Right cardiac atrium (tissue), 5 donors: ENCODE data around the gene EPSTI1. TPM values are rescaled to one million over a fixed set of nuclear protein-coding genes. Genes with fewer than 3 reads are reported as not detected.

ENCODE experiments used
- ATAC-seq, 2 donors: fragments of 200-7000 bp; cut with Tn5 transposase; one replicate each; pipeline versions ENCODE4 v1.8.0 to v1.9.1; 2020; ENCODE audit warnings: moderate library complexity in 2 of 2, mild to moderate bottlenecking in 1 of 2
- DNase-seq, 3 donors: peaks; one replicate each; pipeline ENCODE4 v3.0.0-alpha.2; 2020
- H3K27ac ChIP-seq: one replicate; pipeline ENCODE4 v1.5.1; 2013; ENCODE audit warnings: mild to moderate bottlenecking, low read length, control low read depth, moderate library complexity
- H3K27me3 ChIP-seq: one replicate; pipeline ENCODE4 v1.6.1; 2013; ENCODE audit not compliant: control insufficient read depth, insufficient read depth
- H3K4me1 ChIP-seq: one replicate; pipeline ENCODE4 v1.6.1; 2013; ENCODE audit warnings: low read length; ENCODE audit not compliant: control insufficient read depth, insufficient read depth
- H3K4me3 ChIP-seq: one replicate; pipeline ENCODE4 v1.5.1; 2013; ENCODE audit warnings: low read length, control low read depth
- H3K9me3 ChIP-seq: one replicate; pipeline ENCODE4 v1.6.1; 2013; ENCODE audit warnings: low read length; ENCODE audit not compliant: control insufficient read depth
- WGBS: extraction: QIAGEN DNeasy Blood & Tissue Kit; methylation state at CpG from one replicate; pipeline ENCODE4 v1.1.7; 2013; 5-methylcytosine and 5-hydroxymethylcytosine counted together
- intact Hi-C, 4 donors: fragments of 100-400 bp; cut with DNase I; formaldehyde crosslinking; loops; one replicate each; pipeline versions ENCODE4 v1.11.0 to v1.14.0; 2022 to 2023
- polyA plus RNA-seq: library from polyadenylated mRNA; stranded (reverse); fragments of 200-250 nt; gene quantifications from one replicate; pipeline ENCODE4 v1.2.3, GENCODE V29; 2013
- total RNA-seq, 4 donors: library from RNA; stranded (reverse); fragmentation: NEBNext Ultra II Directional; extraction: Animal tissue kit (Norgen Biotek cat#: 25700); gene quantifications; one replicate each; pipeline ENCODE4 v1.2.1, GENCODE V29; 2021
- donor health status: healthy with polysubstance abuse.
- donor health status: DM: no; HTN: yes; CAD: no.
- donor health status: DM: no; HTN: no; CAD: no.
- donor health status: DM: no; HTN: yes; CAD: no; lungs with severe emphysema.
- donor health status: DM: yes; HTN: yes; CAD: no.

EPSTI1 gene
- total and polyA plus RNA-seq, 5 donors: 1.8 to 8.5 (median 4.8) TPM

DNA sequence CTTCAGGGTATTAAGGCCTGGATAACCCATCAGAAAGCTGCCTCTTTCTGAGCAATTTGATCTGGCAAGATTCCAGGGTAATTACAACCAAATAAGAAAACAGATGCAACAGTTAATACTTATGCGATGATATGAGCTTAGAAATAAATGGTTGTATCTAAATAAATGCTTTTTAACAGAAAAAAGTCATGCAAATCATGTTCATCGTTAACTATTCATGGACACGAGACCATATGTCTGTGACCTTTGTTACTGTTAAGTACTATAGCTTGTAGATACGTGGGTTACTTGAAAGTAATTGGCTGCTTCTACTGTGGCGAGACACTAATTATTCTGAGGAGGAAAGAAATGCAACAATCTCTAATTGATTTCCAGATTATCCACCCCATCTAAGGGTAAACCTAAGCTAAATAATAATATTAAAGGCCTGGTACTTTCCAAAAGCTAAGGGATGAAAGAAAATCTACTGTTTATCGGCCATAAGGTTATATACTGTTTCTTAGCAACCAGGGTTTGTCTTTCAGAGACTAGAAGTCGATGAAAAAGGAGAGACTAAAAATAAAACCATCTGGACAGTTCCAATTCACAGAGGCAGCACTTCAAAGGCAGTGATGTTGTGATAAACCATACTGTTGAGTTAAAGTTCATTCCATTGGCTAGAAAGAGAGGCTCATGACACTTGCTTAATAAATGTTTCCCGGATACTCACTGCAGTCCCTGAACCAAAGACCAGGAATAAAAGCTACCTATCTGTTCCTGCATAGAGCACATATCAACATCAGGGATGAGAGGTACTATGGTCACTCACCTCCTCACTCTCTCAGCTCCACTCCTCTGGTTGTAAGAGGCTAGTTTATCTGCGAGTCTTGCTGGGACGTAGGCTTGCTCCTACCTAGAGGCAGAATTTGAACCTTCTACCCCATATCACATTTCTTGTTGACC lies 1.5 kb downstream of the EPSTI1 start:
- DNase-seq: no peak
- Histone ChIP-seq H3K4me3 (peak overlapping the region; percentile 69), H3K9me3 (no peaks in the 10 kb centered on the region), H3K27ac (peak overlapping the region; percentile 68), H3K4me1 (peaks cover 11% of the 10 kb centered on the region), H3K27me3 (no peaks in the 10 kb centered on the region)
- intact Hi-C loops: no loop called here
- WGBS: 45% methylated on average over 10 of the region's 10 CpGs
- ATAC-seq: peak in 1 of 2 donors; percentile 24

DNA sequence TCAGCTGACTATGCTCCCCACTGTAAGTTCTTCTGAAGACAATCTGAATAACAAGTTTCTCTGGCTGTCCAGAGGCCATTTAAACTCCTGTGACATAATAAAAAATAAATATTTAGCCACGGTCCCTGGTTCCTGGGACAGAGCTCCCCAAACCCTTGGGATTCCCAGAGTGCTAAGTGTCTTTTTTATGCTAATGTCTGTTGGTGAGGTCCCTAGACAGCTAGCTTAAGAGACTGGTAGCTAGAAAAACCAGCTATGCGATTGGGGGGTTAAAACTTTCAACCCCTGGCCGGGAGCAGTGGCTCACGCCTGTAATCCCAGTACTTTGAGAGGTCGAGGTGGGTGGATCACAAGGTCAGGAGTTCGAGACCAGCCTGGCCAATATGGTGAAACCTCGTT lies 5.9 kb downstream of the EPSTI1 start:
- Histone ChIP-seq H3K4me3 (no peak overlapping the region), H3K9me3 (no peaks in the 10 kb centered on the region), H3K27me3 (no peaks in the 10 kb centered on the region), H3K27ac (no peak overlapping the region), H3K4me1 (peaks cover 11% of the 10 kb centered on the region)
- ATAC-seq (no peak), DNase-seq (no peak)
- WGBS: 81% methylated on average over 7 of the region's 7 CpGs
- intact Hi-C loops: no loop called here

- ATAC-seq (peak; percentile 75 to 87), DNase-seq (no peak)
- H3K9me3 ChIP-seq: no peaks in the 10 kb centered on the region
- H3K27me3 ChIP-seq: no peaks in the 10 kb centered on the region
- peaks cover 6% of the 10 kb centered on the region for H3K4me1 ChIP-seq
- H3K4me3 ChIP-seq: no peak overlapping the region
- H3K27ac ChIP-seq: peak overlapping the region; percentile 10
- intact Hi-C loops: no loop called here
- 75% methylated on average over 8 of the region's 8 CpGs for WGBS
Measured at GRCh38 chr13:42985312-42986175, 6.5 kb downstream of the EPSTI1 start.

DNA sequence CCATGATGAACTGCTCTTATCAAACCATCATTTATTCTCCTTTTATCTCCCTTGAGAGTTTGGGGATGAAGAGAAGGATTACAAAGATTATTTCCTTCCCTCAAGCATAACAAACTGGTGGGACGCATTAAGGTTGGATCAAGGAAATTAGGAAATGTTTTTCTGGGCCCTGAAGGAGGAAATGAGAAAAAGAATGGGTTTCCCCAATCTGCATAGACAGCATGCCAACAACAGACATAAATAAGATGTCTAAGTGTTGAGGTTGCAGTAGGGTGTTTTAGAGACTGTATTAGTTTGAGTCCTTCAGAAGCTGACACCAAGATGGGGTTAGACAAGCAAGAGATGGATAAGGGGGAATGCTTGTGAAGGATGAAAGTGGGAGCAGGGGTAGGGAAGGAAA lies 7.3 kb downstream of the EPSTI1 start:
- no peaks in the 10 kb centered on the region for H3K9me3 ChIP-seq
- no peaks in the 10 kb centered on the region for H3K27me3 ChIP-seq
- no peak overlapping the region for H3K27ac ChIP-seq
- ATAC-seq: peak in 1 of 2 donors; percentile 15
- peaks cover 6% of the 10 kb centered on the region for H3K4me1 ChIP-seq
- intact Hi-C loops: no loop called here
- no peak overlapping the region for H3K4me3 ChIP-seq
- no peak for DNase-seq
- 54% methylated on average over 1 of the region's 1 CpG for WGBS

DNA sequence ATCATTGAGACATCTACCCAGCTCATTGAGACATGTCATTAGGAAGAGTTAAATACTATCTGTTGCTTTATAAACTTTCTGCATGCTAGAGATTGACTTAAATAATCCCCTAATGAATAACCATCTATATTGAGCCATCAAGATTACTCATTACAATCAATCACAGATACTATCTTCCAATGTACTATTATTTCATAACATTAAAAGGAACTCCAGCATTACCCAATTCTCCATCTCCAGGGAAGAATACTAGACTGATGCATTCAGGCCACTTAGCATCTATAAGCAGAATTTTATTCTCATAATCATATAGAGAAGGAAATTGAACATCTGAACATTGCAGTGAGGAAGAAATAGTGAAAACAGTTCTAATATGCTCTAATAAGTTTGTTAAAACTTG lies 8.0 kb downstream of the EPSTI1 start:
- intact Hi-C loops: no loop called here
- Histone ChIP-seq H3K27me3 (no peaks in the 10 kb centered on the region), H3K9me3 (no peaks in the 10 kb centered on the region), H3K4me1 (peaks cover 6% of the 10 kb centered on the region), H3K27ac (no peak overlapping the region), H3K4me3 (no peak overlapping the region)
- DNase-seq (no peak), ATAC-seq (no peak)

DNA sequence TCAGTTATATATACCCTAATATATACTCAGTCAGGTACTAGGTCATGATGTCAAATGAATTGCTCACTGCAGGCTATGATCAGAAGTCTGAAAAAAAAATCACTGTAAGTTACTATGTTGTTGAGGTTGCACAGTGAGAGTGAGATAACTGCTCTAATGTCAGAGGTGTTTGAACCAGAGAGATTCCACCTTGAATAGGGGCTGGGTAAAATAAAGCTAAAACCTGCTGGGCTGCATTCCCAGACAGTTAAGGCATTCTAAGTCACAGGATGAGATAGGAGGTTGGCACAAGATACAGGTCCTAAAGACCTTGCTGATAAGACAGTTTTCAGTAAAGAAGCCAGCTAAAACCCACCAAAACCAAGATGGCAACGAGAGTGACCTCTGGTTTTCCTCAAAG lies 10.2 kb downstream of the EPSTI1 start:
- no peak overlapping the region for H3K4me3 ChIP-seq
- intact Hi-C loops: no loop called here
- H3K27ac ChIP-seq: no peak overlapping the region
- no peak for DNase-seq
- no peaks in the 10 kb centered on the region for H3K27me3 ChIP-seq
- 60% methylated on average over 1 of the region's 1 CpG for WGBS
- peaks cover 6% of the 10 kb centered on the region for H3K4me1 ChIP-seq
- H3K9me3 ChIP-seq: no peaks in the 10 kb centered on the region
- no peak for ATAC-seq

DNA sequence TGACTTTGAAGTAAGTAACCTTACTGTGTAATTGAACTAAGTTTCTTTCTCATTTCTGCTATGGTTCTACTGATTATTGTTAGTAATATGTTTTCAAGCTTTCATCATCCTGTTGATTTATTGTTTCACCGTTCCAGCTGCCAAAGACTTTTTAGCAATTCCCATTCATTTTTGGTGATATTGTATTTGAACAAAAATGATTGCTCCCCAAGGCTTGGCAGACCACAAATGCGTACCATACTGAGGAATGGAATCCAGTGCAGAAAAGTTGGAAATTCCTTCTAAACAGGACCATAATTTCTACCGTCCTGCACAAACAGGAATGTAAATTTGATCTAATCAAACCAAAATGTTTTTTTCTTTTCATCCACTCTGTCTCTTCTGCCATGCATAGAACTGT lies 10.7 kb downstream of the EPSTI1 start:
- Histone ChIP-seq H3K4me1 (peaks cover 6% of the 10 kb centered on the region), H3K9me3 (no peaks in the 10 kb centered on the region), H3K27ac (no peak overlapping the region), H3K27me3 (no peaks in the 10 kb centered on the region), H3K4me3 (no peak overlapping the region)
- 35% methylated on average over 3 of the region's 3 CpGs for WGBS
- intact Hi-C loops: no loop called here
- ATAC-seq (no peak), DNase-seq (no peak)

DNA sequence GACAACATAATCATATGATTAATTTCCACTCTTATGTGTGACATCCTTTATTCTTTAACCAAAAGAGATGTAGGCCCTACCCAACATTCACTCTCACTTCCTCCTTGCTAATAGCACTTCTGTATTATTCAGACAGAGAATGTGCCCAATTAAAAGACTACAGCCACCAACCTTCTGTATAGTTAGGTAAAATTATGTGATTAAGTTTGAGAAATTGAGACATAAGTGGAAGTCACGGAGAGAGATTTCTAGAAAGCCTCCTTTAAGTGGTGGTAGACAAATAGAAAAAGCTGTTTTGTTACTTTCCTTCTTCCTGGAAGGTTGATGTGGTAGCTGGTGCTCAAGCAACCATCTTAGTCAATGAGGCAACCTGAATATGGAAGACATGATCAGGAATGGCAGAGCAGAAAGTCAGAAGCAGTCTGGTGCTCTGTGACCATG lies 14.8 kb downstream of the EPSTI1 start:
- ATAC-seq (no peak), DNase-seq (no peak)
- WGBS: 96% methylated on average over 1 of the region's 1 CpG
- Histone ChIP-seq H3K4me3 (no peak overlapping the region), H3K4me1 (no peaks in the 10 kb centered on the region), H3K9me3 (no peaks in the 10 kb centered on the region), H3K27ac (no peak overlapping the region), H3K27me3 (no peaks in the 10 kb centered on the region)
- intact Hi-C loops: no loop called here

- Histone ChIP-seq H3K27me3 (no peaks in the 10 kb centered on the region), H3K4me1 (no peaks in the 10 kb centered on the region), H3K4me3 (no peak overlapping the region), H3K27ac (no peak overlapping the region), H3K9me3 (no peaks in the 10 kb centered on the region)
- intact Hi-C loops: no loop called here
- DNase-seq (no peak), ATAC-seq (no peak)
- WGBS: 94% methylated on average over 3 of the region's 3 CpGs
Measured at GRCh38 chr13:42976066-42976465, 16.0 kb downstream of the EPSTI1 start.

DNA sequence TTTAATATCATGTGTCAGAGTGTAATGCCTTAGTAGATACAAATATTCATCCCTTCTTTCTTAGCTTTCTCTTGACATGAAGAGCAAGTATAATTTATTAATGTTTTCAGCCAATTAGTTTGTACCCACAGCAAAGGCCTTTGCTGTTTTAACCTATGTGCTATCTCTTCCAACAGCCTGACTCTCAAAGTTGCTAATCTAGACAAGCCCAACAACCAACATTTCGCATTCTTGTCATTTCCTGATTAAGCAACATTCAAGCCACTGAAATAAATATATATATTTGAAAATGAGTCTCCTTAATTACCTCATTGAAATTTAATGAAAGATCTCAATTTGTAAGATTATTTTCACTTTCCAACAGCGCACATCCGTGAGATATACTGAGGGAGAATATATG lies 18.5 kb downstream of the EPSTI1 start:
- no peak overlapping the region for H3K4me3 ChIP-seq
- H3K4me1 ChIP-seq: peaks cover 2% of the 10 kb centered on the region
- H3K27ac ChIP-seq: no peak overlapping the region
- intact Hi-C loops: no loop called here
- 90% methylated on average over 3 of the region's 3 CpGs for WGBS
- H3K27me3 ChIP-seq: no peaks in the 10 kb centered on the region
- H3K9me3 ChIP-seq: no peaks in the 10 kb centered on the region
- ATAC-seq (no peak), DNase-seq (no peak)

- ATAC-seq (no peak), DNase-seq (no peak)
- Histone ChIP-seq H3K4me1 (peaks cover 2% of the 10 kb centered on the region), H3K27me3 (no peaks in the 10 kb centered on the region), H3K9me3 (no peaks in the 10 kb centered on the region), H3K4me3 (no peak overlapping the region), H3K27ac (no peak overlapping the region)
- intact Hi-C loops: no loop called here
- WGBS: 77% methylated on average over 9 of the region's 9 CpGs
Measured at GRCh38 chr13:42971691-42972347, 20.2 kb downstream of the EPSTI1 start.
